HCT116 (cell line): ENCODE data around the gene CACNA1A.

Experiments used
- CTCF ChIP-seq, 3 experiments: fragments of 200-600 bp in 1 of 3; sonication (generic) in 1 of 3; IDR thresholded peaks in 2 of 3; conservative IDR thresholded peaks in 1 of 3; 2 replicates each; pipeline ENCODE4 v1.5.1; 2012 to 2017; ENCODE audit warnings: low read depth in 2 of 3, low read length in 2 of 3, antibody characterized with exemption in 1 of 3, borderline replicate concordance in 1 of 3, control low read depth in 1 of 3, mild to moderate bottlenecking in 1 of 3, mixed read lengths in 1 of 3, mixed run types in 1 of 3, moderate library complexity in 1 of 3; ENCODE audit not compliant: insufficient read depth in 1 of 3
- EZH2phosphoT487 ChIP-seq: fragments of 200-600 bp; IDR thresholded peaks from 2 replicates; pipeline ENCODE4 v1.6.1; 2018; ENCODE audit warnings: antibody characterized with exemption, borderline replicate concordance
- MAX ChIP-seq: IDR thresholded peaks from 2 replicates; pipeline ENCODE4 v1.6.1; 2012
- POLR2A ChIP-seq: IDR thresholded peaks from 2 replicates; pipeline ENCODE4 v1.7.0; 2011; ENCODE audit warnings: borderline replicate concordance; ENCODE audit not compliant: insufficient read depth, insufficient read length; ENCODE audit errors: extremely low read depth
- POLR2AphosphoS5 ChIP-seq: IDR thresholded peaks from 2 replicates; pipeline ENCODE4 v1.6.1; 2011; ENCODE audit warnings: mild to moderate bottlenecking, low read depth, low read length, moderate library complexity
- RAD21 ChIP-seq: IDR thresholded peaks from 2 replicates; pipeline ENCODE4 v1.6.1; 2012; ENCODE audit warnings: low read depth, mild to moderate bottlenecking
- REST ChIP-seq: IDR thresholded peaks from 2 replicates; pipeline ENCODE4 v1.6.1; 2012; ENCODE audit warnings: low read depth
- ZBTB33 ChIP-seq: IDR thresholded peaks from 2 replicates; pipeline ENCODE4 v1.6.1; 2011; ENCODE audit warnings: mild to moderate bottlenecking, low read length, moderate library complexity; ENCODE audit not compliant: insufficient replicate concordance; ENCODE audit errors: extremely low read depth

GRCh38 chr19:13283871-13284270 lies 222.4 kb downstream of the CACNA1A start:
- TF ChIP-seq POLR2A (no peak), CTCF (IDR thresholded peaks at IDR 0.05 in 2 of 3, conservative IDR thresholded peaks at IDR 0.05 in 1 of 3; ENCODE audit: borderline replicate concordance in 1 of 3, insufficient read depth in 1 of 3, low read depth in 2 of 3, low read length in 2 of 3) (no peak), POLR2AphosphoS5 (no peak), RAD21 (no peak), ZBTB33 (no peak), REST (no peak), EZH2phosphoT487 (no peak), MAX (no peak)
